HG03135 (cell line): Measurements from ENCODE around the gene GUCD1.
"Not testable (repeated sequence)": the region's sequence is repeated elsewhere in the genome, so short reads cannot be mapped to it uniquely, and the experiment has no call there.

Source experiments
- ATAC-seq: cut with Tn5 transposase; IDR thresholded peaks from one replicate; pipeline ENCODE4 v1.9.1; 2021; ENCODE audit warnings: mild to moderate bottlenecking, moderate library complexity; ENCODE audit not compliant: unreplicated experiment

The GUCD1 gene

GRCh38 chr22:24530968-24531367 lies 24.0 kb downstream of the GUCD1 start:
- ATAC-seq = not testable (repeated sequence)

DNA sequence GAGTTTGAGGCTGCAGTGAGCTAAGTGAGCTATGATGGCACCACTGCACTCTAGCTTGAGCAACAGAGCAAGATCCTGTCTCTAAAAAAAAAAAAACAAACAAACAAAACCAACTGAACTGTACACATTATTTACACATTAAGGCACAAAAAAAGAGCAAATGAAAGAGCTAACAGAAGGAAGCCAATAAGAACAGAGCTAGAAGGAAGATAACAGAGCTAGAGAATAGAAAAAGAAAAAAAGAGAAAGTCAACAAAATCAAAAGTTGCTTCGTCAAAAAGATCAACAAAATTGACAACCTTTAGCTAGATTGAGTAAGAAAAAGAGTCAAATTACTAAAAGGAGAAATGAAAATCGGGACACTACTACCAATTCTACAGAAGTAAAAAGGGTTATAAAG lies 25.0 kb downstream of the GUCD1 start:
- ATAC-seq = no peak

DNA sequence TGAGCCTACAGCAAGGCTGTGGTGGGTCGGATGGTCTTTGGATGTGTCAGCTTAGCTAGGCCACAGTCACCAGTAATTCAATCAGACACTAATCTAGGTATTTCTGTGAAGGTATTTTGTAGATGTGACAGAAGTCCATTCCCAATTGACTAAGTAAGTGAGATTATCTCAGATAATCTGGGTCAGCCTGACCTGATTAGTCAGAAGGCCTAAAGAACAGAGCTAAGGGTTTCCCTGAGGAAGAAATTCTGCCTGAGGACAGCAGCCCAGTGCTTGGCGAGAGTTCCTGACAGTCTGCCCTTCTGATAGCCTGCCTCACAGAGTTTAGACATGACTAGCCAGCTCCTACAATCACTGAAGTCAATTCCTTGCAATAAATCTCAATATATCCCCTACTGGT lies 28.7 kb downstream of the GUCD1 start:
- ATAC-seq = no peak

- ATAC-seq = peak; percentile 63
Measured at GRCh38 chr22:24525416-24526037, 29.4 kb downstream of the GUCD1 start.

DNA sequence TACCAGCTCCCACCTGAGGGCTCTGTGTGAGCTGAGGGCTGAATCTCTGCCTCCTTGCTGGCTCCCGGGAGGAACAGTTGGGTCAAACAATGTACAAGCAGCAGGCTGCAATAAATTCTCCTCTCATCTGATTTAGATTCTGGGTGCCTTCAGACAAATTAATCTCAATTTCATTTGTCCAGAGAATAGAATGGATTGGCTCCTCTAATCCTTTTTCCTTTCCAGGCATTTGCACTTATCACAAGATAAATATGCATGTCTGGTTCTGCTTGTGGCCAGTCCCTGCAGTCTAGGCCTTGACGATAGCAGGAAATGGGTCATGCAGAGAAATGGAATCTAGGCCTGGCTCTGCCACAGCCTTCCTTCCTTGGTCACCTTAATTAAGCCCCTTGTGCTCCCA lies 31.1 kb downstream of the GUCD1 start:
- ATAC-seq = no peak

DNA sequence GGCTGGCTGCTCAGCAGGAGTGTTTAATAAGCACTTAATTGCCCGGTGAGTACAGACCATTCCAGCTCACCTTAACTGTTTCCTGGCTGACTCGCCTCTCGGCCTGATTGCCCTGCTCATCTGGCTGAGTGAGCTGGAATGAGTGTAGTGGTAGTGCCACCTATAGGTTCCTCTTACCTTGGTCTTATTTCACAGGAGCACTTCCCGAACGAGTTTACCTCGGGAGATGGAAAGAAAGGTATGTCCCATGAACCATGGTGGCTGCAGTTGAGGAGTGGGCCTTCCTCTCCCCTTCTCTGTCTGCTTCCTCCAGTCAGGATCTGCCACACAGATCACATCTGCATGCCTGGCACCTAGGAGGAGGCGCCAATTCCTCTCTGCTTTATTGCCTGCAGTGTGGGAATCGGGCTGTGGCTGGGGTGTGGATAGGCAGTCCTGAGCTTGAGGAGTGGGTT lies 33.1 kb downstream of the GUCD1 start:
- ATAC-seq = no peak

GRCh38 chr22:24519496-24519895 lies 35.4 kb downstream of the GUCD1 start:
- ATAC-seq = no peak

- no peak for ATAC-seq
Measured at GRCh38 chr22:24518771-24519485, 36.0 kb downstream of the GUCD1 start.

GRCh38 chr22:24518228-24518627 lies 36.7 kb downstream of the GUCD1 start:
- no peak for ATAC-seq

DNA sequence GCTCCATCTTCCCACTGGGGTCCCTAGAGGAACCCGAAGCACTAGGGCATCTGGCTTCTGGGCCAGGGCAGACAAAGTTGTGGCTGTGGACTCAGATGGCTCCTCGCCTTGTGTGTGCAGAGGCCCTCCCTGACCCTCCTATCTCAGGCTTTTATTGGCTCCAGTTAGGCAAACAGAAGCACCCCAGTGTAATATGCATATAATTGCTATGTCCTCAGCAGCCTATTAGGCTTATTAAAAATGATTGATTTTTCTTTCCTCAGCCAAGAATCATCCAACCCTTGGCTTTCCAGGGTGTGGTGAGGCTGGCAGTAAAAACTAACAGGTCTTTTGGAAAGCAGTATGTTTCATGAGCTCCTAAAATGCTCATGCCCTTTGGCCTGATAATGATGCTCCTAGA lies 37.5 kb downstream of the GUCD1 start:
- no peak for ATAC-seq

DNA sequence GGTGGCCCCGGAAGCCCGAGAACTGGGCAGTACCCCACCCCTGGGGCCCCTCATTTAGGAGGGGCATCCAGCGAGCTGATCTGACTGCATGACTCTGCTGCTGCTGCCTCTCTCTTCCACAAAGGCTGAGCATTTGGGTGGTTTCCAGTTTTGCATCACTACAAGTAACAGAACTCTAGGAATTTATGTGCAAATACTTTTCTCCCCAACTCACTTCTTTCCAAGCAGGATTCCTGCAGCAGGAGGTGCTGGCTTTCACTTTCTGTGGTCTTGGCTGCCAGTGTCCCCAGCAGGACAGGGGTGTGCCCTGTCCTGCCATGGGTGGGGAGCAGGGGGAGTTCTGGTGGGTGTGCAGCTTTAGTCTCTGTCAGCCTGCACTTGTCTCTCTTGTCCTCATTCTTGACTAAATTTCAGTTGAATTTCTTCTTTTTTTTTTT lies 38.6 kb downstream of the GUCD1 start:
- ATAC-seq = no peak

- no peak for ATAC-seq
Measured at GRCh38 chr22:24515027-24515338, 40.0 kb downstream of the GUCD1 start.

DNA sequence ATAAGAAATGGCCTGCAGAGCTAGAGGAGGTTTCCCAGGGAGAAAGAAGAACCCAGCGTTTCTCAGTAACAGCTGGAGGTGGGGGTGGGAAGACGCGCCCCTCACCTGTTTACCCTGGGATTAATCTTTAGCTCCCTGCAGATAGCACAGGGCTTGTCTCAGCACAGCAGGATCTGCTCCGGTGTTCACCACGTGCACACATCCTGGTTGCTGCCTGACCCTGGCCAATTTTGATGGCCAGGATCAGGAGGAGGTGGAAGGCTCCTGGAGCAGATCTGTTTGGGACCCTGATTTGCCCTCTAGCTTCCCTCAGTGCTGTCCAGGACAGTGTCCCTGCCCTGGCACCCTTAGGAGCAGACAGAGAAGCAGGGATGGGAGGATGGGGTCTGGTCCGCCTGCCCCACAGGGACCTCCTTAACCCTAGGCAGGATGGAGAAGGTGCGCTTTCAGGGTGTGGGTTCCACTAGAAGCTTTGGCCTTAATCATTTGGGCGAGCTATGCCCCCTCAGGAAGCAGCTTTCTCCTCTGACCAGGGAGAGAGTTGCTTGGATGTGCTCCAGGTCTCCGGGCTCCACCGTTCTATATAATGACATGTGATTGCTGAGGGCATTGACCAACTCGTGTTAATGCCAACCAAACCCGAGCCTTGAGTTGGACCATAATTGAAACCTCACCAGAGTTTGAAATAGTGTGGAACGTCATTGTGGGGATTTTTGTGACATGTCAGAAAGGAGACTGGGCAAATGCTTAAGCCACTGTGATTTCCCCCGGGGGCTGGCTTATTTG lies 40.5 kb downstream of the GUCD1 start:
- no peak for ATAC-seq

GRCh38 chr22:24513378-24514240 lies 41.3 kb downstream of the GUCD1 start:
- ATAC-seq = no peak

- ATAC-seq = no peak
Measured at GRCh38 chr22:24512043-24512442, 42.9 kb downstream of the GUCD1 start.

DNA sequence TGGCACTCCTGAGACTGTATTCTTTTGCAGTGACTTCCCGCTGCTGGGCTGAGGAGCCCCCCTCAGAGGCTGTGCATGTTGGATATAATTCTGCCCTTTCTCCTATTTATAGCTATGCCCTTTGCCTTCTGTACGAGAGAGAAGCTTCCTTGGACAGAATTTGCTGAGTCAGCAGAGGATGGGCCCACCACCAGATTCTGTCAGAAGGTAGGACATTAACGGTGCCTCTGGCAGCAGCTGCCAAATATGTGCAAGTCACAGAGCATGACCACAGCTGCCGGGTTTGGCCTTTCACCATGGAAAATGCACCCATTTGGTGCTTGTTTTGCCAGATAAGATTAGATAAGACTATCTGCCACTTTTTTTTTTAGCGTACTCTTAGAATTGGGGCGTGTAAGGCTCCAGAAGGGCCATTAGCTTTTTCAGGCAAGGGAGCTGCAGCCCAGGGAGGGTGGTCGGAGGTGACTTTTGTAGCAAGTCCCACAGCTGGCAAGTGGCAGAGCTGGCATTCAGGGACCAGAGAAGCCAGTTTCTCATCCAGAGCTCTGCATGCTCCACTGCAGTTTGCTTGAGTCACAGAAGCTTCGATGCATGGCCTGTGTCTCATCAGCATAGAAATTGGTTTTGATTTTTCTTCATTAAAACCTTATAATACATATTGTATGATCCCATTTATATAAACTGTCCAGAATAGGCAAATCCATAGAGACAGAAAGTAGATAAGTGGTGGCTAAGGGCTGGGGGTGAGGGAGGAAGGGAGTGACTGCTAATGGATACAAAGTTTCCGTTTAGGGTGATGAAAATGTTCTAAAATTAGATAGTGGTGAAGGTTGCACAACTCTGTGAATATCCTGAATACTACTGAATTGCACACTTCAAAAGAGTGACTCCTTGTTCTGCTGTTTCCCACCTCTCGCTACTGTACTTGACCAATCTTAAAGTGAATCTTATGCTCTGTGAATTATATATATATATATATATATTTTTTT lies 44.0 kb downstream of the GUCD1 start:
- ATAC-seq = no peak

- ATAC-seq = no peak
Measured at GRCh38 chr22:24507716-24508115, 47.2 kb downstream of the GUCD1 start.

DNA sequence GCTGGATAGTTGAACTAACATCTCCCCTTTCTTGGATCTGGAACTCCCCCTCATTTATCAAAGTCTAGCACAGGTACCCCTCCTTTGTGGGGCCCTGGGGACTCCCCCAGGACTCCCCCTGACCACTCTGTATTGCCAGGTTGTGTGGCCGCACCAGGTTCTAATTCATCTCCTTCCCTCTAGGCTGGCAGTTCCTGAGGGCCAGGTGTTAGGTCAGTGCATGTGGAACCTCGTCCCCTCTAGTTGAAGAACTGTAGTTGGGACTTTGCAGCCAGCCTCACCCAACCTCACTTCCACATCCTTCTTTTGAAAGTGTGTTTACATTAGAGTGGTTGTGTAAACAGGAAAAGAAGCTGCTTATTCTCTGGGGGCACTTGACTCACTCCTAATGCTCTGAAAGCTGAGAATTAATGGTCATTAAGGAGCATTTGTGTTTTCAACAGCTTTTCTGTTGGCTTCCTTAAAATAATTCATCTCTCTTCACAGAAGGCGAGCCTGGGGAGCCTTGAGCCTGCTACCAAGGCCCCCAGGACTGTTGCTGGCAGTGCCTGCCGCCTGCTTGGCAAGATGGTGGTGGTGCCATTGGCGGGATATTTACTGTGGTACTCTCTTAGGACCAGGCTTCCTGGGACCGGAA lies 48.0 kb downstream of the GUCD1 start:
- no peak for ATAC-seq

- no peak for ATAC-seq
Measured at GRCh38 chr22:24504956-24505736, 49.8 kb downstream of the GUCD1 start.
